ENCODE results near the gene PAPPA2. TPM values are rescaled to one million over a fixed set of nuclear protein-coding genes. Genes with fewer than 3 reads are reported as not detected.
"Not testable (repeated sequence)": the region's sequence is repeated elsewhere in the genome, so short reads cannot be mapped to it uniquely, and the experiment has no call there.

Gene PAPPA2
- total and polyA plus RNA-seq, 10 of the 15 experiments (the other 5 are each of a cell fraction or from before 2014, with no cell fraction given), result under 0.01 to 0.06 (median 0.03) TPM; not detected in 7

DNA sequence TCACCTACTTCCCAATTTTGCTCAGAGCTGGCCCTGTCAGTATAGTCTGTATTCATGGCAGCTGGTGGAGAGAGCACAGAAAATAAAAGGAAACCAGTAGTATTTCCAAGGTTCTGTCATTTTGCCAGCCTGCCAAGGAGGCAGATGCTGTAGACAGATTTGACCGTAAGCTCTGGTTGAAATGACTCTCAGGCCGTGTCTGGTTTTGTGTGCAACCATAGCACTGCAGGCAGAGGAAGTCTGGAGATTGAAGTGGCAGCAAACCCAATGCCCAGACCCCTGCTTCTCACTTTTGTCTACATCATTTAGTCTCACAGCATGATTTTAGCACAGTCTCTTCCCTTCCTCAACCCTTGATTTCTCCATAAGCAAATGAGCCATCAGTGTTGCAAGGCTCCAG is 291.7 kb downstream of the PAPPA2 start (continued):
- TF ChIP-seq, protein P1, sequence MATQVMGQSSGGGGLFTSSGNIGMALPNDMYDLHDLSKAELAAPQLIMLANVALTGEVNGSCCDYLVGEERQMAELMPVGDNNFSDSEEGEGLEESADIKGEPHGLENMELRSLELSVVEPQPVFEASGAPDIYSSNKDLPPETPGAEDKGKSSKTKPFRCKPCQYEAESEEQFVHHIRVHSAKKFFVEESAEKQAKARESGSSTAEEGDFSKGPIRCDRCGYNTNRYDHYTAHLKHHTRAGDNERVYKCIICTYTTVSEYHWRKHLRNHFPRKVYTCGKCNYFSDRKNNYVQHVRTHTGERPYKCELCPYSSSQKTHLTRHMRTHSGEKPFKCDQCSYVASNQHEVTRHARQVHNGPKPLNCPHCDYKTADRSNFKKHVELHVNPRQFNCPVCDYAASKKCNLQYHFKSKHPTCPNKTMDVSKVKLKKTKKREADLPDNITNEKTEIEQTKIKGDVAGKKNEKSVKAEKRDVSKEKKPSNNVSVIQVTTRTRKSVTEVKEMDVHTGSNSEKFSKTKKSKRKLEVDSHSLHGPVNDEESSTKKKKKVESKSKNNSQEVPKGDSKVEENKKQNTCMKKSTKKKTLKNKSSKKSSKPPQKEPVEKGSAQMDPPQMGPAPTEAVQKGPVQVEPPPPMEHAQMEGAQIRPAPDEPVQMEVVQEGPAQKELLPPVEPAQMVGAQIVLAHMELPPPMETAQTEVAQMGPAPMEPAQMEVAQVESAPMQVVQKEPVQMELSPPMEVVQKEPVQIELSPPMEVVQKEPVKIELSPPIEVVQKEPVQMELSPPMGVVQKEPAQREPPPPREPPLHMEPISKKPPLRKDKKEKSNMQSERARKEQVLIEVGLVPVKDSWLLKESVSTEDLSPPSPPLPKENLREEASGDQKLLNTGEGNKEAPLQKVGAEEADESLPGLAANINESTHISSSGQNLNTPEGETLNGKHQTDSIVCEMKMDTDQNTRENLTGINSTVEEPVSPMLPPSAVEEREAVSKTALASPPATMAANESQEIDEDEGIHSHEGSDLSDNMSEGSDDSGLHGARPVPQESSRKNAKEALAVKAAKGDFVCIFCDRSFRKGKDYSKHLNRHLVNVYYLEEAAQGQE (IDR thresholded peaks at IDR 0.05; ENCODE audit: low read depth, low read length), result no peak
- TF ChIP-seq, protein P2, sequence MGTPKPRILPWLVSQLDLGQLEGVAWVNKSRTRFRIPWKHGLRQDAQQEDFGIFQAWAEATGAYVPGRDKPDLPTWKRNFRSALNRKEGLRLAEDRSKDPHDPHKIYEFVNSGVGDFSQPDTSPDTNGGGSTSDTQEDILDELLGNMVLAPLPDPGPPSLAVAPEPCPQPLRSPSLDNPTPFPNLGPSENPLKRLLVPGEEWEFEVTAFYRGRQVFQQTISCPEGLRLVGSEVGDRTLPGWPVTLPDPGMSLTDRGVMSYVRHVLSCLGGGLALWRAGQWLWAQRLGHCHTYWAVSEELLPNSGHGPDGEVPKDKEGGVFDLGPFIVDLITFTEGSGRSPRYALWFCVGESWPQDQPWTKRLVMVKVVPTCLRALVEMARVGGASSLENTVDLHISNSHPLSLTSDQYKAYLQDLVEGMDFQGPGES (IDR thresholded peaks at IDR 0.05), result no peak
- TF ChIP-seq FOS (IDR thresholded peaks at IDR 0.05; ENCODE audit: borderline replicate concordance, extremely low read depth, insufficient read length) (no peak), SIX5 (IDR thresholded peaks at IDR 0.05; ENCODE audit: low read depth, low read length, severe bottlenecking) (no peak)

DNA sequence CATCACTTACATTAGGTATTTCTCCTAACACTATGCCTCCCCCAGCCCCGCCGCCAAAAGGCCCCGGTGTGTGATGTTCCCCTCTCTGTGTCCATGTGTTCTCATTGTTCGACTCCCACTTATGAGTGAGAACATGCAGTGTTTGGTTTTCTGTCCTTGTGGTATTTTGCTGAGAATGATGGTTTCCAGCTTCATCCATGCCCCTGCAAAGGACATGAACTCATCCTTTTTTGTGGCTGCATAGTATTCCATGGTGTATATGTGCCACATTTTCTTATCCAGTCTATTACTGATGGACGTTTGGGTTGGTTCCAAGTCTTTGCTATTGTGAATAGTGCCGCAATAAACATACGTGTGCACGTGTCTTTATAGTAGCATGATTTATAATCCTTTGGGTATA is 293.8 kb downstream of the PAPPA2 start:
- 47% methylated on average over 8 of the region's 8 CpGs for WGBS (ENCODE audit: insufficient coverage, insufficient replicate concordance, low lambda C conversion rate, missing lambda C conversion rate)
- SMC1A ChIA-PET (ENCODE audit: uncharacterized antibody, unreplicated experiment); H3K27ac ChIP-seq (ENCODE audit: control insufficient read depth, insufficient read depth); BruUV-seq (replicated peaks); H2AFZ ChIP-seq (ENCODE audit: control insufficient read depth, low read depth, low read length); H3K79me2 ChIP-seq (ENCODE audit: control insufficient read depth, insufficient read depth, low read length); H3K4me1 ChIP-seq (ENCODE audit: control insufficient read depth, insufficient read depth, low read length); H3K9ac ChIP-seq (ENCODE audit: control insufficient read depth, insufficient read depth, low read length); H3K4me3 ChIP-seq; H3K4me2 ChIP-seq (ENCODE audit: control insufficient read depth, insufficient read depth); H4K20me1 ChIP-seq (ENCODE audit: control insufficient read depth, insufficient read depth); ATAC-seq; in situ Hi-C loops (cut with MboI); intact Hi-C loops (cut with micrococcal nuclease; ENCODE audit: unreplicated experiment); DNase-seq (ENCODE audit: low read depth, low spot score); CTCF ChIA-PET; FAIRE-seq; H3K36me3 ChIP-seq (ENCODE audit: control insufficient read depth in 2 of 2, insufficient read depth in 2 of 2, low read length in 1 of 2); H3K9me3 ChIP-seq (replicated peaks; ENCODE audit: control insufficient read depth, insufficient read depth, low read length); POLR2A ChIA-PET; RAD21 ChIA-PET (ENCODE audit: unreplicated experiment); H3K27me3 ChIP-seq (replicated peaks in 1 of 2; ENCODE audit: control insufficient read depth in 2 of 2, insufficient read depth in 2 of 2, low read length in 1 of 2): not testable (repeated sequence)
